DND-41 (cell line): ENCODE measurements around the gene RNU1-4.
"Not testable (repeated sequence)": the region's sequence is repeated elsewhere in the genome, so short reads cannot be mapped to it uniquely, and the experiment has no call there.

ENCODE experiments used
- EZH2 ChIP-seq: IDR thresholded peaks from 3 replicates; pipeline ENCODE4 v1.6.1; 2012; ENCODE audit warnings: borderline replicate concordance, low read depth, mild to moderate bottlenecking, moderate library complexity, low read length, inconsistent platforms; ENCODE audit not compliant: severe bottlenecking
- TF ChIP-seq, protein P1 (sequence below): IDR thresholded peaks from 2 replicates; pipeline ENCODE4 v1.5.1; 2012; ENCODE audit warnings: borderline replicate concordance, low read length, moderate library complexity, mild to moderate bottlenecking; ENCODE audit not compliant: poor library complexity, severe bottlenecking; ENCODE audit errors: extremely low read depth

DNA sequence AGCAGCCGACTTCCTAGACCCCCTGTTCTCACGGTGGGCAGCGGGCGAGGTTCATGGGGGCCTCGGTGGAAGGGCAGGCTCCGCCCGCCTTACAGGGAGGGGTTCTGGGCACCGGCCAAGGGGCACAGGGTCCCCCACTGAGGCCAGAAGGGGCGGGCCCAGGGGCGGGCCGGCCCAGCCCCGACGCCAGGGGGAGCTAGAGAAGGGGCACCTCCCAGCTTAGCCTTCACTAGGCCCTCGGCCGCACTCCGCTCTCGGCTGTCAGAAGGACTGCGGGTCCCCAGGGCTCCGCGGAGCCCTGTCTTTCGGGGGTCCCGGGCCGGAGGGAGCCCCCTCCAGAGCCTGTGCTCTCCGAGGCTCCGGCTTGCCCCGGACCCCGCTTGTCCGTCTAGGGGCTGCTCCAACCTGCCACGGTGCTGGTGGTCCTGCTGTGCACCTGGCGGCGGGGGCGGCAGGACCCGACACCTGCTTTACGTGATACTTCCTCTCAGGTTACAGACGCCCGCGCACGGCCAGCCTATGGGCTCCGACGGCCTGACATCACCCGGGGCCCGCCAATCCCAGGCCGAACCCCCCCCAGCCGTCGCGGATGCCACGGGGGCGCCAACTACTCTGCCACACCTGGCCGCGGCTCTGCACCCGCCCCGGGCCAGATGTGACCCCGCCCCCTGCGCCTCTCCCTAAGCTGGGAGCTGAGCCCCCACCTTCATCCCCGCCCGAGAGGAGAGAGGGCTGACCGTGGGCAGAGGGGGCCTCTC lies 40.0 kb upstream of the RNU1-4 start:
- TF ChIP-seq, protein P1, sequence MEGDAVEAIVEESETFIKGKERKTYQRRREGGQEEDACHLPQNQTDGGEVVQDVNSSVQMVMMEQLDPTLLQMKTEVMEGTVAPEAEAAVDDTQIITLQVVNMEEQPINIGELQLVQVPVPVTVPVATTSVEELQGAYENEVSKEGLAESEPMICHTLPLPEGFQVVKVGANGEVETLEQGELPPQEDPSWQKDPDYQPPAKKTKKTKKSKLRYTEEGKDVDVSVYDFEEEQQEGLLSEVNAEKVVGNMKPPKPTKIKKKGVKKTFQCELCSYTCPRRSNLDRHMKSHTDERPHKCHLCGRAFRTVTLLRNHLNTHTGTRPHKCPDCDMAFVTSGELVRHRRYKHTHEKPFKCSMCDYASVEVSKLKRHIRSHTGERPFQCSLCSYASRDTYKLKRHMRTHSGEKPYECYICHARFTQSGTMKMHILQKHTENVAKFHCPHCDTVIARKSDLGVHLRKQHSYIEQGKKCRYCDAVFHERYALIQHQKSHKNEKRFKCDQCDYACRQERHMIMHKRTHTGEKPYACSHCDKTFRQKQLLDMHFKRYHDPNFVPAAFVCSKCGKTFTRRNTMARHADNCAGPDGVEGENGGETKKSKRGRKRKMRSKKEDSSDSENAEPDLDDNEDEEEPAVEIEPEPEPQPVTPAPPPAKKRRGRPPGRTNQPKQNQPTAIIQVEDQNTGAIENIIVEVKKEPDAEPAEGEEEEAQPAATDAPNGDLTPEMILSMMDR = not testable (repeated sequence)
- TF ChIP-seq EZH2 = not testable (repeated sequence)
